ENCODE measurements around the gene FAAH.

GRCh38 chr1:46372431-46372830 is 21.7 kb upstream of the FAAH start:
- TF ChIP-seq CTCF (IDR thresholded peaks at IDR 0.05) (no peak), EZH2 (IDR thresholded peaks at IDR 0.05) (no peak)

Data from neural progenitor cell (in vitro differentiated cells).